GM13976 (cell line): ENCODE results near the gene CCDC158.
"Not testable (repeated sequence)": the region's sequence is repeated elsewhere in the genome, so short reads cannot be mapped to it uniquely, and the experiment has no call there.

Experiments used
- DNase-seq: peaks from one replicate; pipeline ENCODE4 v3.0.0; 2012; ENCODE audit warnings: low spot score
- in situ Hi-C: fragments of 300-500 bp; cut with MboI; formaldehyde crosslinking; loops from one replicate; pipeline ENCODE4 v1.12.0; 2022; ENCODE audit warnings: low sequenced_read_pairs, mixed read lengths, inconsistent platforms; ENCODE audit not compliant: unreplicated experiment
- TF ChIP-seq, protein P1 (sequence below): IDR thresholded peaks from 2 replicates; pipeline ENCODE4 v1.5.1; 2012; ENCODE audit warnings: borderline replicate concordance, mild to moderate bottlenecking; ENCODE audit not compliant: insufficient read depth; ENCODE audit errors: extremely low read depth, missing control alignments, control extremely low read depth

Gene CCDC158

DNA sequence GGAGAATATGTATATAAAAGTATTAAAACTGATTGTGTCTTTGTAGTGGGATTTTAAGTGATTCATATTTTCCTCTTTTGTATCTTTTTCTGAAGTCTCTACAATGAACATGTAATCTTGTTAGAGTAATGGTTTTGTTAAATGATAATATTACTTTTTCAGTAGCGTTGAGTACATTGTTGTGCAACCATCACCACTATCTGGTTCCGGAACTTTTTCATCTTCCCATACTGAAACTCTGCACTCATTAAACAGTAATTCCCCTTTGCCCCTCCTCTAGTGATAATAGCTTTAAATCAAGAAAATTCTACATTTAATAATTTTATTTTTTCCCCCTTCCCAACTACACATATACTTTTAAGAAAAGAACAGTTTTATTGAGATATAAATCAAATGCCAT is 37.4 kb upstream of the CCDC158 start:
- in situ Hi-C loops: no loop called here
- TF ChIP-seq, protein P1, sequence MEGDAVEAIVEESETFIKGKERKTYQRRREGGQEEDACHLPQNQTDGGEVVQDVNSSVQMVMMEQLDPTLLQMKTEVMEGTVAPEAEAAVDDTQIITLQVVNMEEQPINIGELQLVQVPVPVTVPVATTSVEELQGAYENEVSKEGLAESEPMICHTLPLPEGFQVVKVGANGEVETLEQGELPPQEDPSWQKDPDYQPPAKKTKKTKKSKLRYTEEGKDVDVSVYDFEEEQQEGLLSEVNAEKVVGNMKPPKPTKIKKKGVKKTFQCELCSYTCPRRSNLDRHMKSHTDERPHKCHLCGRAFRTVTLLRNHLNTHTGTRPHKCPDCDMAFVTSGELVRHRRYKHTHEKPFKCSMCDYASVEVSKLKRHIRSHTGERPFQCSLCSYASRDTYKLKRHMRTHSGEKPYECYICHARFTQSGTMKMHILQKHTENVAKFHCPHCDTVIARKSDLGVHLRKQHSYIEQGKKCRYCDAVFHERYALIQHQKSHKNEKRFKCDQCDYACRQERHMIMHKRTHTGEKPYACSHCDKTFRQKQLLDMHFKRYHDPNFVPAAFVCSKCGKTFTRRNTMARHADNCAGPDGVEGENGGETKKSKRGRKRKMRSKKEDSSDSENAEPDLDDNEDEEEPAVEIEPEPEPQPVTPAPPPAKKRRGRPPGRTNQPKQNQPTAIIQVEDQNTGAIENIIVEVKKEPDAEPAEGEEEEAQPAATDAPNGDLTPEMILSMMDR: no peak
- no peak for DNase-seq

DNA sequence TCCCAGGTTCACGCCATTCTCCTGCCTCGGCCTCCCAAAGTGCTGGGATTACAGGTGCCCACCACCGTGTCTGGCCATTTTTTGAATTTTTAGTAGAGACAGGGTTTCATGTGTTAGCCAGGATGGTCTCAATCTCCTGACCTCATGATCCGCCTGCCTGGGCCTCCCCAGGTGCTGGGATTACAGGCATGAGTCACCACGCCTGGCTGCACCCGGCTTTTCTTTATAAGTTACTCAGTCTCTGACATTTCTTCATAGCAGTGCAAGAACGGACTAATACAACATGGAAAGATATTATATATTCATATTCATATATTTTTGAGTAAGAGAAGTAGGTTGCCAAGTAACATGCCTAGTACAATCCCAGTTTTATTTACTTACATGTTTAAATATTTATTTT is 36.9 kb upstream of the CCDC158 start:
- in situ Hi-C loops: no loop called here
- TF ChIP-seq, protein P1: no peak
- no peak for DNase-seq

DNA sequence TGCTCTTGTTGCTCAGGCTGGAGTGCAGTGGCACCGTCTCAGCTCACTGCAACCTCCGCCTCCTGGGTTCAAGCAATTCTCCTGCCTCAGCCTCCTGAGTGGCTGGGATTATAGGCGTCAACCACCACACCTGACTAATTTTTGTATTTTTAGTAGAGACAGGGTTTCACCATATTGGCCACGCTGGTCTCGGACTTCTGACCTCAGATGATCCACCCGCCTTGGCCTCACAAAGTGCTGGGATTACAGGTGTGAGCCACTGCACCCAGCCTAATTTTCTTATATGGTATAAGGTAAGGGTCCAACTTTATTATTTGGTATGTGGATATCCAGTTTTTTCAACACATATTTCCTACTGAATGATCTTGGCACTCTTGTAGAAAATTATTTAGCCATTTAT is 33.1 kb upstream of the CCDC158 start:
- in situ Hi-C loops, DNase-seq: not testable (repeated sequence)

DNA sequence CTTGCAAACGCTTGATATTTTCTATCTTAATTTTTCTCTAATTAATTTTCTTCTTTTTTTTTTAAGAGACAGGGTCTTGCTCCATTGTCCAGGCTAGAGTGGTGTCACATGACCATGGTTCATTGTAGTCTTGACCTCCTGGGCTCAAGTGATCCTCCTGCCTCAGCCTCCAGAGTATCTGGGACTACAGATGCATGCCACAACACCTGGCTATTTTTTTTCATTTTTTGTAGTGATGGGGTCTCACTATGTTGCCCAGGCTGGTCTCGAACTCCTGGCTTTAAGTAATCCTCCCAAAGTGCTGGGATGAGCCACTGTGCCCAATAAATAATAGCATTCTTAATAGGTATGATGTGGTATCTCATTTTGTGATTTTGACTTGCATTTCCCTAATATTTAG is 32.3 kb upstream of the CCDC158 start:
- DNase-seq: no peak
- TF ChIP-seq, protein P1: no peak
- in situ Hi-C loops: no loop called here

DNA sequence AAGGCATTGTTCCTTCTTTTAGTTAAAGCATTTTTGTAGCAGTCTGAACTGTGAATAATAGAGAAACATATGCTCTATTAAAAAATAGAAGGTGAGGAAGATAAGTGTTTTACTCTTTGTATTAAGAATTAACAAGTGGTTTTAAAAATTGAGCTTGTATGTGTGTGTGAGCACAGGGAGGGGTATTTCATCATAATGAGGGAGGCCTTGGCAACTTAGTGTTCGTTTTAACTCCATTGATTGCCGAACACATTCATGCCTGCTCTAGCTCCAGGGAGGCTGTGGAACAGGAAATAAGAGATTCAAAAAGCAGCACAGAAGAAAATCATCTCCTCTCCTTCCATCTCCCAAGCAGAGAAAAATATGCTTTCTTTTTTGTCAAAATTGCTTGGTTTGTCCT is 28.9 kb upstream of the CCDC158 start:
- no peak for DNase-seq
- TF ChIP-seq, protein P1: no peak
- in situ Hi-C loops: no loop called here

- TF ChIP-seq, protein P1: no peak
- in situ Hi-C loops: no loop called here
- DNase-seq: no peak
These were observed 28.4 kb upstream of the CCDC158 start for GRCh38 chr4:76449362-76449767.

DNA sequence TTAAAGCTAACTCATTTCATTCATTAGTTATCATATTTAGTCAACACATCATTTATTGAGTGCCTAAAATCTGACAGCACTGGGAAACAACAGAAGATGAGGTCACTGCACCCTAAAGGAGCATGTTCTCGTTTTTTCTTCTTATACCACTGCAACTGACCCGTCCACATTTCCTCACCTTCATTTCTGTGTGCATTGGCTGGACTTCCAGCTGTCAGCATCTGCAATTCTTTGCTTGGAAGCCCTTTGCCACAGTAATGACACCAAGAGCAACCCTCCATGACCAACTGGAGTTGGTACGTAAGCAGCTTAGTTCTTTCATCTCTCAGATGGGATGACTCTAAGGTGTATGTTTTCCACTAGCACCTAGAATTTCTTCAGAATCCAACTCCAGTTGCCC is 27.3 kb upstream of the CCDC158 start:
- in situ Hi-C loops: no loop called here
- DNase-seq: no peak
- TF ChIP-seq, protein P1: no peak

- DNase-seq: no peak
- in situ Hi-C loops: no loop called here
- TF ChIP-seq, protein P1: no peak
These were observed 26.5 kb upstream of the CCDC158 start for GRCh38 chr4:76447393-76447851.
